ENCODE data around the gene KCNE1. TPM values are rescaled to one million over a fixed set of nuclear protein-coding genes. Genes with fewer than 3 reads are reported as not detected.
"Not testable (repeated sequence)": the region's sequence is repeated elsewhere in the genome, so short reads cannot be mapped to it uniquely, and the experiment has no call there.

Gene KCNE1
- total and polyA plus RNA-seq, 2 donors (not counting 1 experiment from before 2014, with no cell fraction given): 0.33 to 0.45 TPM

DNA sequence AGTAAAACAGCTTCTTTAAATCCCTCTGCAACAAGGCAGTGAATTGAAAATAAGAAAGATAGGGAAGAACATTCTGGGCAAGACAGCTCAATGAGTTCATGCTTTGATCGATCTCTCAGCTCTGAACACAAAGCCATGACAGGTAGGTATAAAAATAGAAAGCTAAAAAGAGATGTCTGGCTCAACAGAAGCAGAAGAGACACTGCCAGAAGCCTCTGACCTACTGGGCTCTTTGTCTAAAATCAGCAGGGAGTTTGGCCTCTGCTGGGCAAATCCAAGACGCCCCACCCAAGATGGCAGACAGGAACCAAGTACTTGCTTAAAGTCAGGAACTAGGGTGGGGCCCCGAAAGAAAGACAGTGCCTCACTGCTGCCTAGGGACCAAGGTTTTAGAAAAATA lies 44.7 kb downstream of the KCNE1 start:
- not testable (repeated sequence) for H3K9ac ChIP-seq (ENCODE audit: insufficient read depth, low read length); H3K9me3 ChIP-seq (ENCODE audit: control insufficient read depth, insufficient read depth, low read depth, low read length); H3K4me3 ChIP-seq (replicated peaks in 1 of 4; ENCODE audit: control extremely low read depth in 1 of 4, insufficient read depth in 1 of 4, low read depth in 3 of 4, low read length in 4 of 4); H3K27ac ChIP-seq (ENCODE audit: insufficient read depth, low read length); H3K4me1 ChIP-seq (ENCODE audit: control insufficient read depth, extremely low read depth, insufficient read depth, low read length); H3K27me3 ChIP-seq (ENCODE audit: control insufficient read depth, insufficient read depth, low read length); H3K36me3 ChIP-seq (ENCODE audit: control insufficient read depth, insufficient read depth, low read length); H2AFZ ChIP-seq (ENCODE audit: low read length); H4K20me1 ChIP-seq (ENCODE audit: control insufficient read depth, extremely low read depth, insufficient read depth, low read length); DNase-seq (ENCODE audit: low read depth in 2 of 2); H3K79me2 ChIP-seq (ENCODE audit: control insufficient read depth, insufficient read depth, low read length); H3K4me2 ChIP-seq (ENCODE audit: extremely low read depth, insufficient read depth, low read length)

DNA sequence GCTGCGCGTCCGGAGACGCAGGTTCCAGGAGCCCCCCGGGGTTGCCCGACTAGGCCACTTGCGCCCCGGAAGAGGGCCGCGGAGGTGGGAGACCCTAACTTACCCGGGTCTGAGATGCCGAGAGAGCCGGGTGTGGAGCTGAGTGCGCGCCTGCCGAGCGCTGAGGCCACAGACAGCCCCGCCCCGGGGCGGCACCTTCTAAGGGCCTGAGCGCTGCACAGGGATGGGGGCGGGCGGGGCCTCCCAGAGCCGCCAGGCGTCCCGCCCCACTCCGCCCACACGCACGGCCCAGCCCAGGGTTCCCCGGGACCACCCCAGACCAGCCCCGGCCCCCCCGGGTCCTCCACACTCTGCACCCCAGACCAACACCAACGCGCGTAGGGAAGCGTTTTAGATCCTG lies 52.6 kb downstream of the KCNE1 start:
- not testable (repeated sequence) for H3K27me3 ChIP-seq (ENCODE audit: control insufficient read depth, insufficient read depth, low read length); H2AFZ ChIP-seq (ENCODE audit: low read length); H3K4me2 ChIP-seq (ENCODE audit: extremely low read depth, insufficient read depth, low read length); DNase-seq (ENCODE audit: low read depth in 2 of 2); H3K4me3 ChIP-seq (replicated peaks in 1 of 4; ENCODE audit: control extremely low read depth in 1 of 4, insufficient read depth in 1 of 4, low read depth in 3 of 4, low read length in 4 of 4); H3K36me3 ChIP-seq (ENCODE audit: control insufficient read depth, insufficient read depth, low read length); H3K4me1 ChIP-seq (ENCODE audit: control insufficient read depth, extremely low read depth, insufficient read depth, low read length); H3K27ac ChIP-seq (ENCODE audit: insufficient read depth, low read length); H3K9me3 ChIP-seq (ENCODE audit: control insufficient read depth, insufficient read depth, low read depth, low read length); H4K20me1 ChIP-seq (ENCODE audit: control insufficient read depth, extremely low read depth, insufficient read depth, low read length); H3K79me2 ChIP-seq (ENCODE audit: control insufficient read depth, insufficient read depth, low read length); H3K9ac ChIP-seq (ENCODE audit: insufficient read depth, low read length)

DNA sequence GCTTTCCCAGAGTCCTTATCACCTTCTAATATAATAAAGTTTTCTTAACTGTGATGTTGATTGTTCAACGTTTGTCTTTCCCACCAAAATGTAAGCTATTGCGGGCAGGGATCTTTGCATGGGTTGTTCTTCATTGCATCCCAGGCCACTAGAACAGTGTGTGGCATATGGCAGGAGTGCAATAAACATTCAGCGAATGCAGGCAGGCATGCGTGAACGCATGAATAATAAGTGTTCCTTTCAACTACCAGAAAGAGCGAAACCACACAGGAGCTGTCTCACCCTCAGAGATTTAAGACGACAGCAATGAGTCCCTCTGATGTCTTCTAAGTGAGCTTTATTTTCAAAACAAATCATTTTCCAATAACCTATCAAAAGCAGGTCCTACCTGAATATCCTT lies 53.7 kb downstream of the KCNE1 start:
- not testable (repeated sequence) for H4K20me1 ChIP-seq (ENCODE audit: control insufficient read depth, extremely low read depth, insufficient read depth, low read length); H3K4me1 ChIP-seq (ENCODE audit: control insufficient read depth, extremely low read depth, insufficient read depth, low read length); H3K4me3 ChIP-seq (replicated peaks in 1 of 4; ENCODE audit: control extremely low read depth in 1 of 4, insufficient read depth in 1 of 4, low read depth in 3 of 4, low read length in 4 of 4); H3K4me2 ChIP-seq (ENCODE audit: extremely low read depth, insufficient read depth, low read length); H3K79me2 ChIP-seq (ENCODE audit: control insufficient read depth, insufficient read depth, low read length); H3K27ac ChIP-seq (ENCODE audit: insufficient read depth, low read length); H3K27me3 ChIP-seq (ENCODE audit: control insufficient read depth, insufficient read depth, low read length); DNase-seq (ENCODE audit: low read depth in 2 of 2); H2AFZ ChIP-seq (ENCODE audit: low read length); H3K9me3 ChIP-seq (ENCODE audit: control insufficient read depth, insufficient read depth, low read depth, low read length); H3K36me3 ChIP-seq (ENCODE audit: control insufficient read depth, insufficient read depth, low read length); H3K9ac ChIP-seq (ENCODE audit: insufficient read depth, low read length)

DNA sequence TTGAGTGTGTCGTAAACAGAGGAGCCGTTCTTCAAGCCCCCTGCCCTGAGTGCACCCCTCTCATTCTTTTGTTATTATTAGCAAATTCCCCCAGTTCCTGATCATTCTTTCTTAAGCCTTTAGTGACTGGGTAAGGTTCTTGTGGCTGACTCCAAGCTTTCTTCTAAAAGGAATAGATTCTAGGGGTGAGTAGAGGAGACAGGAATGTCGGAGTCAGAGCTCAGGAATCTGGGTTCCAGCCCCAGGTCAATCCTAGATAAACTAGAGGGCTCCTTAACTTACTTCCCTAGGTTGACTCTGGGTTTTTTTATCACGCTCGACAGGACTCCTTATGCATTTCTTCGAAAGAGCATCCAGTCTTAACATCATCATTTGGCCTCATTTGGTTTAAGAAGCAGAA lies 55.8 kb downstream of the KCNE1 start:
- H3K4me2 ChIP-seq (ENCODE audit: extremely low read depth, insufficient read depth, low read length); H3K79me2 ChIP-seq (ENCODE audit: control insufficient read depth, insufficient read depth, low read length); H4K20me1 ChIP-seq (ENCODE audit: control insufficient read depth, extremely low read depth, insufficient read depth, low read length); H2AFZ ChIP-seq (ENCODE audit: low read length); H3K4me3 ChIP-seq (replicated peaks in 1 of 4; ENCODE audit: control extremely low read depth in 1 of 4, insufficient read depth in 1 of 4, low read depth in 3 of 4, low read length in 4 of 4); H3K27ac ChIP-seq (ENCODE audit: insufficient read depth, low read length); DNase-seq (ENCODE audit: low read depth in 2 of 2); H3K36me3 ChIP-seq (ENCODE audit: control insufficient read depth, insufficient read depth, low read length); H3K4me1 ChIP-seq (ENCODE audit: control insufficient read depth, extremely low read depth, insufficient read depth, low read length); H3K9me3 ChIP-seq (ENCODE audit: control insufficient read depth, insufficient read depth, low read depth, low read length); H3K9ac ChIP-seq (ENCODE audit: insufficient read depth, low read length); H3K27me3 ChIP-seq (ENCODE audit: control insufficient read depth, insufficient read depth, low read length): not testable (repeated sequence)

DNA sequence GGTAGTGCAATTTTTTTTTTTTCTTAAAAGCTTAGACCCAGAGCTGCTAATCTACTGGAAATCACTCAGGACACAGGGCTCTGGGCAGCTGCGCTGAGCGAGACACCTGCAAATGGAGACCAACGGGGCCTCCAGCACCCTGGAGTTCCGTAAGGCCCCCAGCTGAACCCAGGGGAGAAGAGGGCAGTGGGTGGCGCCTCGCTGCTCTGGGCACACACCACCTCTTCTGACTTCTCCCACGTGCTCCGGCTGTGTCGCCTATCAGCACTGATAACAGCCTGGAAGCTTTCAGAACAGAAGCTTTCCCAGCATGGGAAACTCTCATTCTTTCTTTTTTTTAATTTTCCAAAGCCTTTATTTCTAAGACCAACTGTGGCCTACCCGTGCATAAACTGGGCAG lies 56.4 kb downstream of the KCNE1 start:
- H3K9me3 ChIP-seq (ENCODE audit: control insufficient read depth, insufficient read depth, low read depth, low read length); H3K4me1 ChIP-seq (ENCODE audit: control insufficient read depth, extremely low read depth, insufficient read depth, low read length); H3K27ac ChIP-seq (ENCODE audit: insufficient read depth, low read length); H3K36me3 ChIP-seq (ENCODE audit: control insufficient read depth, insufficient read depth, low read length); H3K27me3 ChIP-seq (ENCODE audit: control insufficient read depth, insufficient read depth, low read length); H2AFZ ChIP-seq (ENCODE audit: low read length); H3K4me3 ChIP-seq (replicated peaks in 1 of 4; ENCODE audit: control extremely low read depth in 1 of 4, insufficient read depth in 1 of 4, low read depth in 3 of 4, low read length in 4 of 4); H3K9ac ChIP-seq (ENCODE audit: insufficient read depth, low read length); H4K20me1 ChIP-seq (ENCODE audit: control insufficient read depth, extremely low read depth, insufficient read depth, low read length); H3K79me2 ChIP-seq (ENCODE audit: control insufficient read depth, insufficient read depth, low read length); DNase-seq (ENCODE audit: low read depth in 2 of 2); H3K4me2 ChIP-seq (ENCODE audit: extremely low read depth, insufficient read depth, low read length): not testable (repeated sequence)

DNA sequence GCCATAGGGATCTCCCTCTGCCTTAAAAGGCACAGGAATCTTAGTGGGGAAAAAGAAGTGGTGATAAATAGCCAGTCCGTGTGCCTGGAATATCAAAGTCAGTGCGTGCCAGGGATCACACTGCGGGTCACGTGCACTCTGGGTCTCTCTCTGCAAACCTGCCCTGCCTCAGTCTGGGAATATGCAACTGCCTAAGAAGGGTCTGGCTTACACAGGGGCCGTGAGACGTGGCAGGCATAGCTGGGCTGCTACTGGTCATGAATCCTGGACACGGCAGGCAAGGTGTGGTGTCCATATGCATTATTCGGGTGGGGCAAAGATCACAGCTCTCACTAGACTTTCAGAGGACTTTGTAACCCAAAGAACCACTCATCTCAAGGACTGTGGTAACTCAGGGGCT lies 65.0 kb downstream of the KCNE1 start:
- not testable (repeated sequence) for H3K4me1 ChIP-seq (ENCODE audit: control insufficient read depth, extremely low read depth, insufficient read depth, low read length); H3K9ac ChIP-seq (ENCODE audit: insufficient read depth, low read length); H3K4me3 ChIP-seq (replicated peaks in 1 of 4; ENCODE audit: control extremely low read depth in 1 of 4, insufficient read depth in 1 of 4, low read depth in 3 of 4, low read length in 4 of 4); H4K20me1 ChIP-seq (ENCODE audit: control insufficient read depth, extremely low read depth, insufficient read depth, low read length); H3K9me3 ChIP-seq (ENCODE audit: control insufficient read depth, insufficient read depth, low read depth, low read length); H2AFZ ChIP-seq (ENCODE audit: low read length); H3K36me3 ChIP-seq (ENCODE audit: control insufficient read depth, insufficient read depth, low read length); H3K79me2 ChIP-seq (ENCODE audit: control insufficient read depth, insufficient read depth, low read length); DNase-seq (ENCODE audit: low read depth in 2 of 2); H3K27me3 ChIP-seq (ENCODE audit: control insufficient read depth, insufficient read depth, low read length); H3K4me2 ChIP-seq (ENCODE audit: extremely low read depth, insufficient read depth, low read length); H3K27ac ChIP-seq (ENCODE audit: insufficient read depth, low read length)

DNA sequence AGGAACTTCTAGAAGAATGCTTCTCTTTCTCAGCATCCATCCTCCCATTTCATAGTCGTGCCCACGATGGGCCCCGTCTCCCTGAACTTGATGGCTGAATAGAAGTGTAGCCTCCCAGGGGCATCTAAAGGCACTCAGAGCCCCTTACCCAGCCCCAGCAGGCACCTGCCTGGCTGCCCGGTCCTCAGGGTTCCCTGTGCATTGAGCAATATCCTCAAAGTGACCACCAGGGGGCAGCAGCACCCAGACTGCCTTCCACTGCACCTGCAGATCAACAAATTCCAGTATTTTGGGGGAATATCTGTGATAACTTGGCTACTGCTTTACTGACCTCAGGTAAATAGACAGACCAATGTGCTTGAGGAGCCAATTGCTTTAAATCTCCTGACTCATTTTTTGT lies 68.5 kb downstream of the KCNE1 start:
- H3K9me3 ChIP-seq (ENCODE audit: control insufficient read depth, insufficient read depth, low read depth, low read length); H4K20me1 ChIP-seq (ENCODE audit: control insufficient read depth, extremely low read depth, insufficient read depth, low read length); H3K36me3 ChIP-seq (ENCODE audit: control insufficient read depth, insufficient read depth, low read length); H3K27me3 ChIP-seq (ENCODE audit: control insufficient read depth, insufficient read depth, low read length); H3K4me1 ChIP-seq (ENCODE audit: control insufficient read depth, extremely low read depth, insufficient read depth, low read length); H3K4me3 ChIP-seq (replicated peaks in 1 of 4; ENCODE audit: control extremely low read depth in 1 of 4, insufficient read depth in 1 of 4, low read depth in 3 of 4, low read length in 4 of 4); DNase-seq (ENCODE audit: low read depth in 2 of 2); H3K79me2 ChIP-seq (ENCODE audit: control insufficient read depth, insufficient read depth, low read length); H2AFZ ChIP-seq (ENCODE audit: low read length); H3K27ac ChIP-seq (ENCODE audit: insufficient read depth, low read length); H3K4me2 ChIP-seq (ENCODE audit: extremely low read depth, insufficient read depth, low read length); H3K9ac ChIP-seq (ENCODE audit: insufficient read depth, low read length): not testable (repeated sequence)

Measured in fibroblast of lung (primary cell).